Measurements from ENCODE around the gene CCL22.
"Not testable (repeated sequence)": the region's sequence is repeated elsewhere in the genome, so short reads cannot be mapped to it uniquely, and the experiment has no call there.

The CCL22 gene

GRCh38 chr16:57373117-57373947, 14.7 kb downstream of the CCL22 start:
- in situ Hi-C loops (cut with MboI; ENCODE audit: low sequenced_read_pairs, unreplicated experiment), result no loop called here
- no peak for DNase-seq (ENCODE audit: low spot score)
- TF ChIP-seq CTCF (IDR thresholded peaks at IDR 0.05; ENCODE audit: borderline replicate concordance, control extremely low read depth, extremely low read depth, insufficient read depth, missing control alignments), result no peak

- no peak for TF ChIP-seq CTCF (IDR thresholded peaks at IDR 0.05; ENCODE audit: borderline replicate concordance, control extremely low read depth, extremely low read depth, insufficient read depth, missing control alignments)
- in situ Hi-C loops (cut with MboI; ENCODE audit: low sequenced_read_pairs, unreplicated experiment), result no loop called here
- no peak for DNase-seq (ENCODE audit: low spot score)
Observed at GRCh38 chr16:57374067-57374534, 15.5 kb downstream of the CCL22 start.

GRCh38 chr16:57374925-57375465, 16.4 kb downstream of the CCL22 start:
- DNase-seq (ENCODE audit: low spot score); in situ Hi-C loops (cut with MboI; ENCODE audit: low sequenced_read_pairs, unreplicated experiment): not testable (repeated sequence)

- TF ChIP-seq CTCF (IDR thresholded peaks at IDR 0.05; ENCODE audit: borderline replicate concordance, control extremely low read depth, extremely low read depth, insufficient read depth, missing control alignments), result no peak
- DNase-seq (ENCODE audit: low spot score), result no peak
- in situ Hi-C loops (cut with MboI; ENCODE audit: low sequenced_read_pairs, unreplicated experiment), result no loop called here
Observed at GRCh38 chr16:57376313-57376818, 17.8 kb downstream of the CCL22 start.

GRCh38 chr16:57377080-57377841, 18.7 kb downstream of the CCL22 start:
- in situ Hi-C loops (cut with MboI; ENCODE audit: low sequenced_read_pairs, unreplicated experiment), result no loop called here
- DNase-seq (ENCODE audit: low spot score), result peak; percentile 85
- no peak for TF ChIP-seq CTCF (IDR thresholded peaks at IDR 0.05; ENCODE audit: borderline replicate concordance, control extremely low read depth, extremely low read depth, insufficient read depth, missing control alignments)

- no peak for TF ChIP-seq CTCF (IDR thresholded peaks at IDR 0.05; ENCODE audit: borderline replicate concordance, control extremely low read depth, extremely low read depth, insufficient read depth, missing control alignments)
- in situ Hi-C loops (cut with MboI; ENCODE audit: low sequenced_read_pairs, unreplicated experiment), result no loop called here
- no peak for DNase-seq (ENCODE audit: low spot score)
Observed at GRCh38 chr16:57379579-57379978, 21.0 kb downstream of the CCL22 start.

All from GM13976 (cell line).